GDM1 (cell line): ENCODE measurements around the gene PEX14.

Experiments
- DNase-seq: peaks from one replicate; lab custom pipeline; 2025; lab: John Stamatoyannopoulos, UW

The PEX14 gene

DNA sequence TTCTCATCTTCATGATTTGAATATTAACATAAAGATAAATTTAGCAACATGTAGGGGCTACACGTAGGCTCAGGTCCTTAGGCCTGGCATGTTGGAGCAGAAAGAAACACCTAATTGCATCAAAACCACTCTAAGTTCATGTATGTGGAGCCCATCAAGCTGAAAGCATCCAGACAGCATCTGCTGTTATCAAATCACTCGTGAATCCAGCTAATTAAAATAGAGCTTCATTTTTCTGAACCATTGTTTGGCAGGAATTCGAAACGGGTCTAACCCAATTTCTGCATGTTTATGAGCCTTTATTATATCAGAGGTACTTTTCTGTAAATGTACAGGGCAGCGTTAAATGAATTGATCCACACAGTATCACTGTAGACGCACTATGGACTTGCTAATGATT lies 45.7 kb downstream of the PEX14 start:
- no peak for DNase-seq

- no peak for DNase-seq
Measured at GRCh38 chr1:10520952-10521351, 46.2 kb downstream of the PEX14 start.

DNA sequence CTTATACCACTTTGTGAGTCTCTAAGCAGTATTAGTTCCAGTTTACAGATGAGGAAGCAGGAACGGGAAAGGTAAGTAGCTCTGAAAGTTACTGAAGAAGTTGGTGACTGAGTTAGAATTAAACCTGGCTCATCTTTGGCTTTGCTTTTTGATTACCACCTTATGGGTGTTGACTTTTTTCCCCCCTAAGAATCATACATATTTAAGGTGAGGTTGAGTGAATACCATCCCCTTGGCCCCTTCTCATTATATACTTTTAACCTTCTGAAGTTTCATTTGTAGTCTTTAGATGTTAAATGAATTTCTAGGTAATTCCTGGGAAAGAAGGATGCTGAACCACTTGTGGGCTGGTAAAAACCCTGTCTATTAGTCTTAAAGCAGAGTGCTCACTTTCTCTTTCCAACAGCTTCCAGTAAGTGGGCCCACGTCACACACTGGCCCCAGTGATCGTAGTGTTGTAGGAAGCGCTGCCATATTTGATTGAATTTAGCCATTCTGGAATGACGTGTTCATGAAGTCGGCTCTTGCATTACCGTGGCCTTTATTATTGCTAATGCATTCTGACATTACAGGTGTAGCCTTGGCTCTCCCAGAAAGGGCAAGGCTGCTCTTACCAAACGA lies 46.9 kb downstream of the PEX14 start:
- DNase-seq = no peak

- no peak for DNase-seq
Measured at GRCh38 chr1:10522322-10522860, 47.6 kb downstream of the PEX14 start.

GRCh38 chr1:10525208-10525607 lies 50.5 kb downstream of the PEX14 start:
- DNase-seq = no peak

GRCh38 chr1:10528066-10529014 lies 53.6 kb downstream of the PEX14 start:
- DNase-seq = no peak

GRCh38 chr1:10529091-10529490 lies 54.3 kb downstream of the PEX14 start:
- DNase-seq = no peak

- DNase-seq = no peak
Measured at GRCh38 chr1:10529765-10530164, 55.0 kb downstream of the PEX14 start.

GRCh38 chr1:10530281-10530740 lies 55.6 kb downstream of the PEX14 start:
- no peak for DNase-seq

GRCh38 chr1:10530756-10531495 lies 56.2 kb downstream of the PEX14 start:
- peak; percentile 20 for DNase-seq

DNA sequence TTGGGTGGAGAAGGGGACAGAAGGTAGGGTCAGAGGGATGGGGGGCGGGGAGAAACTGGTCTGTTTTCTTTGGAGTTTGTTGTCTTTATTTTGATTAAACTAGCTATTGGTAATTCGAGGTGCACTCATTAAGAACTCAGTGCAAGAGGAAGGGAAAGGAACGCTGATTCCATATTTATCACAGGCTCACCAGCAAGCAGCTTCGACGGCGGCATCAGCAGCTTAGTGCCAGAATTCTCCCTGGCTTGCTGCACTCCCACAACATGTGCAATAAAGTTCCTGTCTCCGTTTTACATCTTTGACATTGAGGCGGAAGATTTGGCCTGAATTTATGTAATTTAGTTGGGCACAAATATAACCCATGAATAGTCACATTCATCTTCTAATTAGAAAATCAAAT lies 57.6 kb downstream of the PEX14 start:
- no peak for DNase-seq

DNA sequence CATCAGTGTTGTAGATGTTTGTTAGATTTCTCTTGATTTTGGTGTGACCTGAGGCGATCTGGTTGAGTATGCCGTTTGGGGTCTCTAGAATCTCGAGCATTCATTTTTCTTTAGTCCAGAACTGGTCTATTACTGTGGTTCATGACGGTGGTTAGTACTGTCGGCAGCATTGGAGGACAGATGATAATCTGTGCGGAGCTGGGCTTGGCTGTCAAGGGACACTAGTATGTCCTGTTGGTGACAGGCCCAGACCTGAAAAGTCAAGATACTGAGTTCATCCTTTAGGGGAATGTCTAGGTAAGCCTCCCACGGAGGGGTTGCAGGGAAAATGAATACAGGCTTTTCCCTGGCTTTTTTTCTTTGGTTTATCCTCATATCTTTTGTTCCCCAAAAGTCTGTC lies 59.8 kb downstream of the PEX14 start:
- no peak for DNase-seq

DNA sequence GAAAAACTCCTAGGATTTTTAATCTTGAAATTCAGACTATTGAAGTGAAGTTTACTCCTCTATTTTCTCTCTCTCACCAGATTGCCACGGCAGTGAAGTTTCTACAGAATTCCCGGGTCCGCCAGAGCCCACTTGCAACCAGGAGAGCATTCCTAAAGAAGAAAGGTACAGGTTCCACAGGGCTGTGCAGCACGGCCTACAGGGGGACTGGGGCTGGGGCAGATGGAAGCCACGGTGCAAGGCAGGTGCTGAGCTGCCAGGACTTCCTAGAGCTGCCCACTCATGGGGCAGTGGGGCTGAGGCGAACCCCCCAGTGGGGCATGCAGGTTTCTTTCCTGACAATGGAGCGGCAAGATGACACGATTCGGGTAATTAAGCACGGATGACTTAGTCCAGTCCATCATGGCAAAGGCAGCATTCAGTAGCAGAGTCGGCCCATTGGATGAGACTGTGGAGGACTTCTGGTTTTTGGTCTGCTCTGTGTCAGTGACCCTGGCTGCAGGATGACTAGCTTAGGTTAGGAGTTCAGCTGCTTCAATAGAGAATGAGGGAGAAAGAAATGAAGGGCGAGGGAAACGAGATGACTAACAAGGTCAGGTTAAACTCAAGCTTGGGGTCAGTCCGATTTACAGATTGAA lies 61.5 kb downstream of the PEX14 start:
- no peak for DNase-seq

DNA sequence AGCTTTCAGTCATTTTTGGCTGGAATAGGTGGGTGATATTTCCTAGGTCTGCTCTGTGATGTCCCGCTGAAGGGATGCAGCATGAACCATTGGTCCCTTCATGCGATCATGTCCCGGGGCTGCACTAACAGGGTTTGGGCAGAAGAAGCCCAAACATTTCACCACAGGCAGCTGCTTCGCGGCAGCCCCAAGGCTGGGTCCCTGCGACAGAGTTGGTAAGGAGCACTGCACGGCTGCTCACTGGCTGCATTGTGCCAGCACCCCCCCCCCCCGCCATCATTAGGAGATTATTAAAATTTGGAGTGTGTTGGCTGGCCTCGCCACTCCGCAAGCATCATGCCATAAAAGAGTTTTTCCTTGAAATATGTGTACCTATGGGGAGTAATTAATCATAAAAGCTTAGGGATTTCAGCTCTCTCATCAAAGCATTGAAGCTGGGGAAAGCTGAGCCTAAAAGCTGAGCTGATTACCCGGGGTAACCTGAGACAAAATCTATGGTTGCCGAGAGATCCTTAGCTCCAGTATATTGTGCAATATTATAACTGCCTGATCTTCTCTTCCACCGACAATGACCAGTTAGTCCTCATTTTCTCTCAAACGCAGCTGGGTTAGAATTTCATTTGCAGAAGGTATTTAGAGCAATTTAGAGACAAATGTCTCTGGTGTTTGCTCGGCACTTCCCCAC lies 62.5 kb downstream of the PEX14 start:
- DNase-seq = no peak

GRCh38 chr1:10538646-10539355 lies 64.1 kb downstream of the PEX14 start:
- DNase-seq = no peak

GRCh38 chr1:10539411-10540043 lies 64.8 kb downstream of the PEX14 start:
- DNase-seq = no peak

DNA sequence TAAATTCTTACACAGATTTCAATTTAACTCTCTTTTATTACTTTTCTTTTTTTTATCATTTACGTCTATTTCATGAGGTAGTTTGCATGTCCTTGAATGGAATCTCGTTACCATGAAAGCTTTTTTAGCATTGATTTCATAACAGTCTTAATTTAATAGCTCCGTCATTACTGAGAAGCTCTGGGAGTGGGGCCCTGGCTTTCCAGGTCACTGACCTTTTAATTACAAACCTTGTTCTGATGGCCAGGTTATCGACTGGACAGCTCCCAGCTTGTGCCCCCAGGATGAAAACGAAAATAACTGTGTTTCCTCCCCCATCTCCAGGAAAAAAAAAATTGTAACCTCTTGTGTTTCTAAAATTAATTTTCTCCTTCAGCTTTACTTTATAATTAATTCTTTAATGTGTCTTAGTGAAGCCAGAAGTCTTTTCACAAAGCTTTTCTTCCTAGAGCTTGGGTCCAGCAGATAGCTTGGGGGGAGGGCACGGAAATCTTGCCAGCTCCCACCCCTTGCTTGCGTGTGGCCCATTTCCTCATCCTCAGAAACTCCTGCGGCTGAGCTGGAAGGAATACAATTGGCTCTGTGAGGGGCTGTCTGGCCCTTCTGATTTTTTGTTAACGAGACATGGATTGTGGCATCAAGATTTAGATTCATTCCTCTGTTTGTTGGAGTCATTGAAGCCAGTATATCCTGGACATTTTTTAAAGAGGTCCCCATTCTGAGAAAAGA lies 65.7 kb downstream of the PEX14 start:
- no peak for DNase-seq

- DNase-seq = no peak
Measured at GRCh38 chr1:10541286-10541685, 66.5 kb downstream of the PEX14 start.

DNA sequence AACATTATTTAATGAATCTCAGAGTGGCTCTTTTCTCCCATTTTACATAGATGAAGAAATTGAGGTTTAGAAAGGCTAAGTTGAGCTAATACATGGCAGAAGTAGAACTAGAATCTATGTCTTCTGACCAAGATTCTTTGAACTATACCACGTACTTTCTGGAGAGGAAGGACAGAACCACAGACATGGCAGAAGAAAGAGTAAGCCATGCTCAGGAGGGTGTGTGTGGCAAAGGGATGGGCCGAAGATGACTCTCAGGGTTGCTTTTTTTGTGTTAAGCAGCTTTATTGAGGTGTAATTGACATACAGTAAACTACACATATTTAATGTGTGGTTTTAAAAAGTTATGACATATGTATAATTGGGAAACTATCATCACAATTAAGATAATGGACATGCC lies 69.5 kb downstream of the PEX14 start:
- DNase-seq = no peak
